BLaER1 treated with 17β-estradiol and CSF1 and Interleukin-3, amounts not matched to agents 10 nM and 100 nM (cell line): ENCODE results near the gene ACSF3.

Experiments
- H3K27ac ChIP-seq, 11 experiments: shearing (Covaris generic); formaldehyde crosslinking; 2 replicates each; pipeline ENCODE4 v1.8.1; 2022
- H3K27me3 ChIP-seq, 11 experiments: shearing (Covaris generic); formaldehyde crosslinking; 2 replicates each; pipeline ENCODE4 v1.8.1; 2022
- H3K36me3 ChIP-seq, 11 experiments: shearing (Covaris generic); formaldehyde crosslinking; 2 replicates each; pipeline ENCODE4 v1.8.1; 2022
- H3K4me1 ChIP-seq, 10 experiments: shearing (Covaris generic); formaldehyde crosslinking; 2 replicates each; pipeline ENCODE4 v1.8.1; 2022
- H3K4me2 ChIP-seq, 11 experiments: shearing (Covaris generic); formaldehyde crosslinking; 2 replicates each; pipeline ENCODE4 v1.8.1; 2022
- H3K4me3 ChIP-seq, 10 experiments: shearing (Covaris generic); formaldehyde crosslinking; 2 replicates each; pipeline ENCODE4 v1.8.1; 2022
- H3K9ac ChIP-seq, 11 experiments: shearing (Covaris generic); formaldehyde crosslinking; 2 replicates each; pipeline ENCODE4 v1.8.1; 2022
- H3K9me3 ChIP-seq, 11 experiments: shearing (Covaris generic); formaldehyde crosslinking; replicated peaks in 1 of 11; 2 replicates each; pipeline ENCODE4 v1.8.1; 2022
- H4K20me1 ChIP-seq, 11 experiments: shearing (Covaris generic); formaldehyde crosslinking; 2 replicates each; pipeline ENCODE4 v1.8.1; 2022
- Cebpa-rat ChIP-seq, 11 experiments: shearing (Covaris generic); IDR thresholded peaks; 2 replicates each; pipeline ENCODE4 v1.8.1; 2022

The ACSF3 gene

GRCh38 chr16:89048871-89049422 lies 44.7 kb upstream of the ACSF3 start:
- Histone ChIP-seq H3K27me3 (no peaks in the 10 kb centered on the region), H3K9me3 (no peaks in the 10 kb centered on the region), H3K4me1 (peaks cover 42 to 66% (median 55%) of the 10 kb centered on the region in 10 experiments), H3K4me3 (no peak overlapping the region), H3K36me3 (no peaks in the 10 kb centered on the region), H3K27ac (peak overlapping the region in 1 of 11 experiments; percentile 20; a peak in 1 of 22 replicates), H4K20me1 (peaks cover 0 to 46% (median 0%) of the 10 kb centered on the region in 11 experiments; a peak in 9 of 22 replicates), H3K9ac (0 out of 22 replicates have a peak overlapping the region, but pooled peaks of 1 of the 11 experiments have one; percentile 50), H3K4me2 (peak overlapping the region in 8 of 11 experiments; percentile 83 to 96 (median 92); a peak in 14 of 22 replicates)
- TF ChIP-seq Cebpa-rat (IDR thresholded peaks at IDR 0.05): no peak

GRCh38 chr16:89049484-89050118 lies 44.1 kb upstream of the ACSF3 start:
- Histone ChIP-seq H3K27me3 (no peaks in the 10 kb centered on the region), H3K36me3 (no peaks in the 10 kb centered on the region), H3K27ac (peak overlapping the region in 3 of 11 experiments; percentile 10 to 28 (median 15); a peak in 4 of 22 replicates), H3K4me3 (no peak overlapping the region; a peak in 1 of 20 replicates), H3K4me1 (peaks cover 43 to 62% (median 51%) of the 10 kb centered on the region in 10 experiments), H4K20me1 (peaks cover 0 to 43% (median 0%) of the 10 kb centered on the region in 11 experiments; a peak in 9 of 22 replicates), H3K9ac (peak overlapping the region in 7 of 11 experiments; percentile 20 to 52 (median 29); a peak in 5 of 22 replicates), H3K4me2 (peak overlapping the region; percentile 37 to 96 (median 92)), H3K9me3 (no peaks in the 10 kb centered on the region)
- no peak for TF ChIP-seq Cebpa-rat (IDR thresholded peaks at IDR 0.05)

GRCh38 chr16:89050119-89050867 lies 43.4 kb upstream of the ACSF3 start:
- Histone ChIP-seq H3K9me3 (no peaks in the 10 kb centered on the region), H3K36me3 (no peaks in the 10 kb centered on the region), H3K27me3 (no peaks in the 10 kb centered on the region), H3K4me3 (no peak overlapping the region; a peak in 1 of 20 replicates), H3K4me2 (peak overlapping the region; percentile 37 to 96 (median 92)), H3K4me1 (peaks cover 43 to 58% (median 50%) of the 10 kb centered on the region in 10 experiments), H3K27ac (peak overlapping the region in 2 of 11 experiments; percentile 15 to 28; a peak in 2 of 22 replicates), H4K20me1 (peaks cover 0 to 43% (median 0%) of the 10 kb centered on the region in 11 experiments; a peak in 9 of 22 replicates), H3K9ac (peak overlapping the region in 7 of 11 experiments; percentile 20 to 52 (median 29); a peak in 5 of 22 replicates)
- no peak for TF ChIP-seq Cebpa-rat (IDR thresholded peaks at IDR 0.05)

- Histone ChIP-seq H3K27me3 (no peaks in the 10 kb centered on the region), H3K36me3 (no peaks in the 10 kb centered on the region), H3K27ac (no peak overlapping the region), H4K20me1 (peaks cover 0 to 43% (median 0%) of the 10 kb centered on the region in 11 experiments; a peak in 9 of 22 replicates), H3K4me3 (no peak overlapping the region), H3K4me2 (peak overlapping the region; percentile 32 to 96 (median 92); a peak in 17 of 22 replicates), H3K9me3 (no peaks in the 10 kb centered on the region), H3K9ac (no peak overlapping the region), H3K4me1 (peaks cover 43 to 58% (median 50%) of the 10 kb centered on the region in 10 experiments)
- TF ChIP-seq Cebpa-rat (IDR thresholded peaks at IDR 0.05): no peak
Observed at GRCh38 chr16:89050868-89051311, 42.8 kb upstream of the ACSF3 start.

GRCh38 chr16:89051521-89052166 lies 42.0 kb upstream of the ACSF3 start:
- H3K4me3 ChIP-seq: peak overlapping the region in 8 of 10 experiments; percentile 39 to 64 (median 50); a peak in 9 of 20 replicates
- peak overlapping the region in 8 of 11 experiments; percentile 52 to 69 (median 61); a peak in 12 of 22 replicates for H3K9ac ChIP-seq
- H3K4me2 ChIP-seq: peak overlapping the region; percentile 78 to 94 (median 87)
- H3K27ac ChIP-seq: peak overlapping the region in 7 of 11 experiments; percentile 22 to 64 (median 59); a peak in 8 of 22 replicates
- no peaks in the 10 kb centered on the region for H3K9me3 ChIP-seq
- H3K36me3 ChIP-seq: no peaks in the 10 kb centered on the region
- TF ChIP-seq Cebpa-rat (IDR thresholded peaks at IDR 0.05): no peak
- H4K20me1 ChIP-seq: peaks cover 0 to 40% (median 0%) of the 10 kb centered on the region in 11 experiments; a peak in 9 of 22 replicates
- H3K4me1 ChIP-seq: peaks cover 37 to 58% (median 50%) of the 10 kb centered on the region in 10 experiments
- no peaks in the 10 kb centered on the region for H3K27me3 ChIP-seq

GRCh38 chr16:89052191-89052889 lies 41.3 kb upstream of the ACSF3 start:
- peak overlapping the region in 10 of 11 experiments; percentile 25 to 64 (median 54); a peak in 19 of 22 replicates for H3K27ac ChIP-seq
- H3K27me3 ChIP-seq: no peaks in the 10 kb centered on the region
- H4K20me1 ChIP-seq: peaks cover 0 to 33% (median 0%) of the 10 kb centered on the region in 11 experiments; a peak in 9 of 22 replicates
- TF ChIP-seq Cebpa-rat (IDR thresholded peaks at IDR 0.05): no peak
- H3K4me2 ChIP-seq: peak overlapping the region; percentile 78 to 94 (median 87)
- no peaks in the 10 kb centered on the region for H3K36me3 ChIP-seq
- peak overlapping the region in 9 of 10 experiments; percentile 32 to 64 (median 48); a peak in 17 of 20 replicates for H3K4me3 ChIP-seq
- H3K9me3 ChIP-seq: no peaks in the 10 kb centered on the region
- H3K9ac ChIP-seq: peak overlapping the region in 10 of 11 experiments; percentile 52 to 70 (median 63); a peak in 18 of 22 replicates
- H3K4me1 ChIP-seq: peaks cover 34 to 58% (median 50%) of the 10 kb centered on the region in 10 experiments

GRCh38 chr16:89052890-89053724 lies 40.5 kb upstream of the ACSF3 start:
- Histone ChIP-seq H3K27ac (peak overlapping the region in 10 of 11 experiments; percentile 43 to 67 (median 57); a peak in 20 of 22 replicates), H3K36me3 (no peaks in the 10 kb centered on the region), H3K4me1 (peaks cover 34 to 58% (median 51%) of the 10 kb centered on the region in 10 experiments), H3K4me2 (peak overlapping the region; percentile 78 to 94 (median 87)), H3K4me3 (peak overlapping the region in 9 of 10 experiments; percentile 32 to 64 (median 48); a peak in 15 of 20 replicates), H3K9me3 (no peaks in the 10 kb centered on the region), H3K27me3 (no peaks in the 10 kb centered on the region), H4K20me1 (peaks cover 0 to 25% (median 0%) of the 10 kb centered on the region in 11 experiments; a peak in 9 of 22 replicates), H3K9ac (peak overlapping the region in 10 of 11 experiments; percentile 52 to 70 (median 63); a peak in 18 of 22 replicates)
- no peak for TF ChIP-seq Cebpa-rat (IDR thresholded peaks at IDR 0.05)
